ENCODE data around the gene COX20. TPM values are rescaled to one million over a fixed set of nuclear protein-coding genes. Genes with fewer than 3 reads are reported as not detected.
A peak's percentile ranks its signal among the peaks of the same experiment; 100 is the strongest.

Gene COX20
- total RNA-seq, 2 experiments from 2014 or later: 14.5 to 16.8 TPM

- intact Hi-C loops (cut with DNase I, micrococcal nuclease): no loop called here
- H3K9me3 Mint-ChIP-seq: no peaks in the 10 kb centered on the region
- TF ChIP-seq CTCF (IDR thresholded peaks at IDR 0.05): no peak
- H3K27ac Mint-ChIP-seq: peak overlapping the region; percentile 14
- peaks cover 98% of the 10 kb centered on the region for H3K36me3 Mint-ChIP-seq (ENCODE audit: low read depth)
- ChIA-PET CTCF (interaction anchor here (0.7 to 1.3 kb wide), 3 partner anchors 10 to 193 kb away, joined by 3 to 4 read pairs (median 3); no protein-coding TSS in a partner anchor), POLR2A (interaction anchor here (0.9 to 22.6 kb wide), 3 partner anchors 10 to 192 kb away, joined by 3 to 1262 read pairs (median 141); partner anchors contain the start of genes COX20 and HNRNPU)
- peaks cover 6% of the 10 kb centered on the region for H3K4me1 ChIP-seq (ENCODE audit: insufficient read depth, low read length)
- no peak overlapping the region for H3K27ac ChIP-seq (ENCODE audit: low read depth in 1 of 2, low read length in 2 of 2)
- no peak overlapping the region for H3K4me3 ChIP-seq (ENCODE audit: low read length)
- ATAC-seq (ENCODE audit: poor library complexity) (no peak), DNase-seq (no peak)
- peaks cover 91% of the 10 kb centered on the region for H3K4me1 Mint-ChIP-seq (ENCODE audit: low read depth)
- no peaks in the 10 kb centered on the region for H3K27me3 ChIP-seq (ENCODE audit: control insufficient read depth in 1 of 2, insufficient read depth in 2 of 2, low read length in 2 of 2)
- H3K27me3 Mint-ChIP-seq: no peaks in the 10 kb centered on the region
- peaks cover 80% of the 10 kb centered on the region for H3K36me3 ChIP-seq (ENCODE audit: insufficient read depth, low read length)
- no peaks in the 10 kb centered on the region for H3K9me3 ChIP-seq (ENCODE audit: control insufficient read depth in 1 of 2, insufficient read depth in 1 of 2, low read length in 2 of 2)
- no peak overlapping the region for H3K4me3 Mint-ChIP-seq
Observed at GRCh38 chr1:244850099-244850852, 14.8 kb downstream of the COX20 start.

- ATAC-seq (ENCODE audit: poor library complexity) (no peak), DNase-seq (no peak)
- H3K4me1 Mint-ChIP-seq (ENCODE audit: low read depth): peaks cover 91% of the 10 kb centered on the region
- ChIA-PET POLR2A (interaction anchor here (1.5 to 22.6 kb wide), 3 partner anchors 11 to 119 kb away, joined by 4 to 1262 read pairs (median 141); partner anchors contain the start of genes COX20 and HNRNPU), CTCF (interaction anchor here (1.3 kb wide), 1 partner anchor 192 kb away, joined by 4 read pairs; no protein-coding TSS in a partner anchor)
- H3K36me3 Mint-ChIP-seq (ENCODE audit: low read depth): peaks cover 98% of the 10 kb centered on the region
- TF ChIP-seq CTCF (IDR thresholded peaks at IDR 0.05): no peak
- no peaks in the 10 kb centered on the region for H3K27me3 Mint-ChIP-seq
- Histone ChIP-seq H3K27ac (ENCODE audit: low read depth in 1 of 2, low read length in 2 of 2) (no peak overlapping the region), H3K9me3 (ENCODE audit: control insufficient read depth in 1 of 2, insufficient read depth in 1 of 2, low read length in 2 of 2) (no peaks in the 10 kb centered on the region), H3K4me3 (ENCODE audit: low read length) (no peak overlapping the region), H3K4me1 (ENCODE audit: insufficient read depth, low read length) (peaks cover 11% of the 10 kb centered on the region), H3K27me3 (ENCODE audit: control insufficient read depth in 1 of 2, insufficient read depth in 2 of 2, low read length in 2 of 2) (no peaks in the 10 kb centered on the region), H3K36me3 (ENCODE audit: insufficient read depth, low read length) (peaks cover 80% of the 10 kb centered on the region)
- intact Hi-C loops (cut with DNase I, micrococcal nuclease): no loop called here
- no peaks in the 10 kb centered on the region for H3K9me3 Mint-ChIP-seq
- H3K4me3 Mint-ChIP-seq: peak overlapping the region; percentile 26
- H3K27ac Mint-ChIP-seq: peak overlapping the region; percentile 14
Observed at GRCh38 chr1:244850896-244851295, 15.4 kb downstream of the COX20 start.

GRCh38 chr1:244851546-244852231, 16.2 kb downstream of the COX20 start:
- Mint-ChIP-seq H3K27me3 (no peaks in the 10 kb centered on the region), H3K9me3 (no peaks in the 10 kb centered on the region), H3K4me1 (ENCODE audit: low read depth) (peaks cover 92% of the 10 kb centered on the region), H3K4me3 (no peak overlapping the region), H3K36me3 (ENCODE audit: low read depth) (peaks cover 98% of the 10 kb centered on the region), H3K27ac (peak overlapping the region; percentile 14)
- Histone ChIP-seq H3K4me1 (ENCODE audit: insufficient read depth, low read length) (peaks cover 16% of the 10 kb centered on the region), H3K36me3 (ENCODE audit: insufficient read depth, low read length) (peaks cover 80% of the 10 kb centered on the region), H3K4me3 (ENCODE audit: low read length) (no peak overlapping the region), H3K27me3 (ENCODE audit: control insufficient read depth in 1 of 2, insufficient read depth in 2 of 2, low read length in 2 of 2) (no peaks in the 10 kb centered on the region), H3K27ac (ENCODE audit: low read depth in 1 of 2, low read length in 2 of 2) (no peak overlapping the region), H3K9me3 (ENCODE audit: control insufficient read depth in 1 of 2, insufficient read depth in 1 of 2, low read length in 2 of 2) (no peaks in the 10 kb centered on the region)
- ChIA-PET CTCF (no interaction called here), POLR2A (interaction anchor here (1.3 to 22.6 kb wide), 4 partner anchors 11 to 119 kb away, joined by 3 to 1262 read pairs (median 72); partner anchors contain the start of genes COX20 and HNRNPU)
- DNase-seq: no peak
- intact Hi-C loops (cut with DNase I, micrococcal nuclease): no loop called here
- no peak for ATAC-seq (ENCODE audit: poor library complexity)
- no peak for TF ChIP-seq CTCF (IDR thresholded peaks at IDR 0.05)
